GM21360 (cell line): ENCODE data around the gene H2BK1.

Source experiments
- ATAC-seq: cut with Tn5 transposase; IDR thresholded peaks from one replicate; pipeline ENCODE4 v1.9.1; 2021; ENCODE audit warnings: mild to moderate bottlenecking, moderate library complexity; ENCODE audit not compliant: unreplicated experiment

H2BK1 gene

GRCh38 chr7:151245360-151246101, 35.2 kb upstream of the H2BK1 start:
- ATAC-seq = no peak

DNA sequence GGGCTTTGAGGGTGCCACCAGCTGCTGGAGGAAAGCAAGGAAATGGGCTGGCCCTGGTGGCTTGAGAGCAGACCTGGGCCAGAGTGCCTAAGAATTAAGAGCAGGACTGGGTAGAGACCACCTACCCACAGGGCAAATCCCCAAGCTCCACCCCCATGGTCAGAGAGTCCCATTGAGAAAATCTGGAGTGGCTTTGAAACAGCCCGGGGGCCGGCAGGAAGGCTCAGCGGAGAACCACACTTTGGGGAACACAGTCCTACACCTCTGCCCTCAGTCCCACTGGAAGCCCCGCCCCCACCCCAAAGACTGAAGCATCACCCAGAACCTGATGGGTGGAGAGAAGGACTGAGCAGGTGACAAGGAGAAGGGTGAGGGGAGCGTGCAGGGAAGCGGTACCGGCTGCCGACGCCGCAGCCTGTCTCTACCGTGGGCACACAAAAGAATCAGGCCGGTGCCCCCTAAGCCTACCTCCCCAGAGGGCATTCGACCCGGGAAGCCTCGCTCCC, 34.6 kb upstream of the H2BK1 start:
- ATAC-seq = no peak

GRCh38 chr7:151244196-151244840, 34.0 kb upstream of the H2BK1 start:
- no peak for ATAC-seq

DNA sequence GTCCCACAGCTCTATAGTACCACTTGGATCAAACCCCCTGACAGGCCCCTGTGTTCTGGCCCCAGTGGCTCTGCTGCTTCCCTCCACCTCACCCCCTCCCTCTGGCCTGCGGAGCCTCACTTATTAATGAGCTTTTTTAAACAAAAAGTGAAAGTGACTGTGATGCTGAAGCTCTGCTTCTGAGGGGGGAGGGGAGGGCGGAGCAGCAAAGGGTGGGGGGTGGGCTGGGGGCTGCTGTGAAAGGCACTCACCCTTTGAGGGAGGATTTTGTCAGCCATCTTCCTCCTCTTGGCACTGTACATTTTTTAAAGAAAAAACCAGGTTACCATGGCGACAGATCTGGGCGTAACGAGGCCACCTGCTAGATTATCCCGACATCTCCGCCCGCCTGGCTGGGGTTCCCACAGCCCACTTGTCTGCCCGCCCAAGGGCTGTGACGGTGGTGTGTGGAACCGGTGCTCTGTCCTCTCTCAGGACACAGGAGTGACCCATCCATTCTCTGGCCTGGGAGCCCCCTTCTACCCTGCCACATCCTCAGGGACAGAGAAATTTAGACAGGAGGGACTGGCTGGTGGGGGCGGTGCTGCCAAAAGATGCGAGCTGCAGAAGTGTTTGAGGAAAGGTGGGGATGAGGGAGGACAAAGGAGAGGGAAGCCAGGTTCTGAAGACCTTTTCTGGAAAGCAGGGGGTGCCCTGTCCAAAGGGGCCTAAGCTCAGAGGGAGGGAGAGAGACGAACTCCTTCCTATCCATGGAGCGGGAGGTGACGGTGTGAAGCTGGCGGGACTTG, 33.3 kb upstream of the H2BK1 start:
- no peak for ATAC-seq

DNA sequence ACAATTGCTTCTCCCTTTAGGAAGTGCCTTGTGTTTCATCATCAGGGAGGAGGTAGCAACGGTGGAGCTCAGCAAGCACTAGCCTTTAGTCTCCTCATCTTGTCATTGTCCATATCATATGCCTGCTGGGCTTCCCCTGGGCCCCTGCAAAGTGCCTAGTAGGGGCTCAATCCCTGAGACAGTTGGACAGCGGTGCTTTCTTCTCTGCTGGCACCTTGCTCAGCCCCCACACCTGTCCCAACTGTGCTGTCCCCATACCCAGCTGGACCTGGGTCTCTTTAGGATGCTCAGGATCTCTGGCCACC, 32.7 kb upstream of the H2BK1 start:
- no peak for ATAC-seq

DNA sequence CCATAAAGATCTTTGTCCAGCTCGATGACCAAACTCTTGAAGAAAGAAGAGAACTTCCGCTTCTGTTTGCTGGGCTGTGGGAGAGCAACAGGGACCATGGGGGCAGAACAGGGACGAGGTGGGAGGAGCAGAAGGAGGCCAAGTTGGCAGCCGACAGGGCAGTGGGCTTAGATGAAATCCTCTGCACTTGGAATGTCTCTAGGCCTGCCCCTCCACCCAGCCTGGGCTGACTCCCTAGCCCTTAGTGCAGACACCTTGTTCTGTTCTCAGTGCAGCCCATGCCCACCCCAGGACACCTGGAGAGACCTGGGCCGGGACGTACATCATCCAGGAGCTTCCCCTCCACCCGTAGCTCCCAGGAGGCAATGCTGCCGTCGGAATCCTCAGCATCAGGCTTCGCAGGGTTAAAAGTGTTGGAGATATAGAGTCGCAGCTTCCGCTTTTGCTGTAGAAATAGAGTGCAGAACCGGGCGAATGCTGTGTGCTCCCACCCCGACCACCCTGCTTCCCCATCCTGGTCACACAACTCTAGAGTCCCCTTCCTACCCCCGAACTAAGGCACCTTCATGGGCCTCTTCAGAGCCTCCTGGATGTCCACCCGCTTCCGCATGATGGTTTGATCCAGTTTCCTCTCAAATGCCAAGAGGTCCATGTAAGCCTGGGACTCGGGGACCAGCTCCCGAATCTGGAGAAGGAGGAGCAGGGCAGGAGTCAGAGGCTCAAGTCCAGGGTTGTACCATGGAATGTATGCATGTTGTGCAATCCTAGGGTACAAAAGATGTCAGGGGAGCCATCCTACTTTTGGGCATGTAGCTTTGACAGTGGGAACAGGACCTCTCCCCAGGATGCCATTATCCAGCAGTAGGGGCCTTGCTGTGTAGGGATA, 32.1 kb upstream of the H2BK1 start:
- no peak for ATAC-seq

DNA sequence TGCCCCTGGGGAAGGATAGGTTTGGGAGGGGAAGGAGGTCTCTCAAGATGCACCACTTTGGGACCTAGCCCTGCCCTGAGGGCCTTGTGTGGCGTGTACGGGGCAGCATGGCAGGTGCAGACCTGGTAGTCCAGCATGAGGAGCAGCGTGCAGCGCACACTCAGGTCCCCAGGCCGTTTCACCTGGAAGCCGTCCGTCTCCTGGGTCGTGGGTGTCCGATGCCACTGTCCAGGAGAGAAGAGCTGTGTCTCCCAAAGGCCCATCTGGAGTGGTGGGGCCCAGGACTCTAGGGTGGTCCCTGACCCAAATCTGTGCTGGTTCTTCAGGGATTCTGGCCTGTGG, 31.4 kb upstream of the H2BK1 start:
- no peak for ATAC-seq

DNA sequence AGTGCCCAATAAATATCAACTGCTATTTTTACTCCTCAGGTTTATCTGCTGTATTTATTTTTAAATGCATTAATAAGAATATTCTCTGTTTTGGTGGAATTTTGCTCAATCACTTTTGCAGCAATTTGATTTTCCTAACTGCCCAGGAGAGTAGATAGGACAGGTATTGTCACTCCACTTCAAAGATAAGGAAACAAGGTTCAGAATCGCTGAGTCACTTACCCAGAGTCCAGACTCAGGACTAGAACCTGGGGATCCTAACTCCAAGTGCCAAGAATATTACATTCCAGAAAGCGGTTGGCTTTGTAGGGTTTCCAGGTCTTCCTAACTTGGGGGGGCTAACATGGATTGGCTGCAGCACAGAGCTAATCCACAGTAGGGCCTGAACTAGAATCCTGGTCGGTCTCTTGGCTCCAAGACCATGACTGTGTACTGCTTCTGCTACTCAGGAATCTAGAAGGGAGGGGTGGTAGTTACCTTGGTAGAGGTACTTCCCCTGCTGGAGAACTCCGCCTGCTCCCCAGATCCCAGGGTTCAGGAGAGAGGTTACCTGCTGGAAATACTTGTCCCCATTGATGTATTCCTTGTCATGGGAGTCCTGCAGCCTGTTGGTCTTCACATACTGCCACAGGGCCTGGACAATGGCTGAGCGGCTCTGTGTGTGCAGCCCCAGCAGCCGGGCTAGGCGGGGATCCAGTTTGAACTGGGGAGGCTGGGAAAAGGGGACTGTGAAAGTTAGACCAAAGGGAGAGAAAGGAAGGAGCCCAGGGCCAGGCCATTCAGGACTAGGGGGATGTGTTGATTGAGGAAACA, 30.9 kb upstream of the H2BK1 start:
- no peak for ATAC-seq

GRCh38 chr7:151240536-151240935, 30.2 kb upstream of the H2BK1 start:
- ATAC-seq = no peak

DNA sequence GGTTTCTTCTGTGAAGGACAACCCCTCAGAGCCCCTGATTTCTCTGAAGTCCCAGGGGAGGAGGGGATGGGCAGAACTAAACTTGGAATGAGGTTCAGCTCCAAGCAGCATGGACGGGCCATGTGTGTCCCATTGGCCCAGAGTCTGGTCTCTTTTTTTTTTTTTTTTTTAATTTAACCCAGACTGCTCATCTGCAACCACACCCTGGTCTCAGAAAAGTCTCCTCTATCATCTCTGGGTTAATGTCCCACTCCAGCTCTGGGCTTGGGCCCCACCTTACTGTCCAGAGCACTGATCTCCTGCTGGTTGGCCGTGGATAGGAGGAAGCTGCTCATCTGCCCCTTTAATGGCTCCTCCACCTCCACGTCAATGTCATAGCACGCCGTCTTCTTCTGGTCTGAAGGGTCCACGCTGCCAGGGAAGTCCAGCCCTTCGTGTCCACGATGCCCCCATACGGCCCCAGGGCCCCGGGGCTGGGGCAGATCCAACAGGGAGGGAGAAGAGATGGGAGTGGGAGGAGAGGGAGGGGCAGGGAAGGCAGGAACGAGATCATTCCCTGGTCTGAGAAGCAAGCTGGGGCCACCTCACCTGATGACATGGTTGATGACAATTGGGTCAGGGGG, 29.7 kb upstream of the H2BK1 start:
- ATAC-seq = no peak

DNA sequence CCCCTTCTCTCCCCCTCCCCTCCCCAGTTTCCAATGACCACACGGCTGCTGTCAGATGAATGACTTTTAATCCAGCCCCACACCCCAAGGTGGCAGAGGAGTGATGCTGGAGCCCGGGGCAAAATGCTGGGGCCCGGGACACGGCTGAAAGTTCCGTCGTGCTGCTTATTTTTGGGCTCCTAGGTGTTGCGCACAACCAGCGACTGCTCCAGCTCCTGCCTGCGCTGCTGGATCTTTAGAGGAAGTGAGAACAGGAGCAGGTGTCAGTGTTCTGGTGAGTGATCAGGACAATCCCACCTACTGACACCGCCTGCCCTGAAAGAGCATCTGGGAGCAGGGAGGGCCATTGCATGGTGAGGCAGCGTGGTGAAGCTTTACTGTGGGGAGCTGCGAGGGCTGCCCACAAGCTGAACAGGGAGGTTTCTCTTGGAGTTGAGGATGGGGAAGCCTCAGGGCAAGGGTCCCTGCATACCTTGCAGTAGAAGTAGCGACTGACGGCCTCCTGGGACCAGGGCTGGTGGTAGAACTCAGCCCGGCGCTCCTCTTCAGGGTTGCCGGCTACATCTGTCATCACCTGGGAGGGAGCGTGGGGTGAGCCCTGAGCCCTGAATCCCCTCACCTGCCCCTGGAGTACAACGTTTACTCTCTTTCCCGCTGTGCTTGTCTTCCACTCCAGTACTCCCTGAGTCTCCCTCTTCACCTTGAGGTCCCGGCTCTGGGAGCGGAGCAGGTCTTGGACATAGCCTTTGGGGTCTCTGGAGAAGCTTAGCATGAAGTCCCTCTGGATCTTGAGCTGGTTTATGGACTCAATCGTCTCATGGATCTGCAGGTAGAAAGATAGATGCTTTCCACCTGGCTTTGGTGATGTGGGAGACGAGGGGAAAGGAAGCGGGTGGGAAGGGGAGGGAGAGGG, 28.9 kb upstream of the H2BK1 start:
- ATAC-seq = no peak

- no peak for ATAC-seq
Measured at GRCh38 chr7:151238190-151238810, 28.0 kb upstream of the H2BK1 start.

GRCh38 chr7:151237244-151238189, 27.2 kb upstream of the H2BK1 start:
- no peak for ATAC-seq

- no peak for ATAC-seq
Measured at GRCh38 chr7:151236406-151236805, 26.1 kb upstream of the H2BK1 start.

DNA sequence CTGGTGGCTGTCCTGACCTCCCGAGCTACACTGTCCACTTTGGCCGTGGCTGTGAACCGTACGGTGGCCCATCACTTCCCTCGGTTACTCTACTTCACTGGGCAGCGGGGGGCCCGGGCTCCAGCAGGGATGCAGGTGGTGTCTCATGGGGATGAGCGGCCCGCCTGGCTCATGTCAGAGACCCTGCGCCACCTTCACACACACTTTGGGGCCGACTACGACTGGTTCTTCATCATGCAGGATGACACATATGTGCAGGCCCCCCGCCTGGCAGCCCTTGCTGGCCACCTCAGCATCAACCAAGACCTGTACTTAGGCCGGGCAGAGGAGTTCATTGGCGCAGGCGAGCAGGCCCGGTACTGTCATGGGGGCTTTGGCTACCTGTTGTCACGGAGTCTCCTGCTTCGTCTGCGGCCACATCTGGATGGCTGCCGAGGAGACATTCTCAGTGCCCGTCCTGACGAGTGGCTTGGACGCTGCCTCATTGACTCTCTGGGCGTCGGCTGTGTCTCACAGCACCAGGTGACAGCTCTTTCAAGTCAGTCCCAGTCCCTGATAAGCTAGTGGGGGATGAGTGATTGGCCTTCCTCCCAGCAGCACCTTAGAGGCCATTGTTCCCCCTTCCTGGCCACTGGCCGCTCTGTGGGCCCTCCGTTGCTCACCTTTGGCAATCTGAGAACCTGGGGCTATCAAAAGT, 25.0 kb upstream of the H2BK1 start:
- ATAC-seq = no peak

DNA sequence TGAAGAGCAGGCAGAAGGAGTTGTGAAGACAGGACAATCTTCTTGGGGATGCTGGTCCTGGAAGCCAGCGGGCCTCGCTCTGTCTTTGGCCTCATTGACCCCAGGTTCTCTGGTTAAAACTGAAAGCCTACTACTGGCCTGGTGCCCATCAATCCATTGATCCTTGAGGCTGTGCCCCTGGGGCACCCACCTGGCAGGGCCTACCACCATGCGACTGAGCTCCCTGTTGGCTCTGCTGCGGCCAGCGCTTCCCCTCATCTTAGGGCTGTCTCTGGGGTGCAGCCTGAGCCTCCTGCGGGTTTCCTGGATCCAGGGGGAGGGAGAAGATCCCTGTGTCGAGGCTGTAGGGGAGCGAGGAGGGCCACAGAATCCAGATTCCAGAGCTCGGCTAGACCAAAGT, 23.5 kb upstream of the H2BK1 start:
- ATAC-seq = no peak
